SJSA1 (cell line): Measurements from ENCODE around the gene ANKS1B. TPM values are rescaled to one million over a fixed set of nuclear protein-coding genes. Genes with fewer than 3 reads are reported as not detected.
"Not testable (repeated sequence)": the region's sequence is repeated elsewhere in the genome, so short reads cannot be mapped to it uniquely, and the experiment has no call there.

ENCODE experiments used
- DNase-seq, 2 experiments: peaks; one replicate each; pipeline ENCODE4 v3.0.0-alpha.2; 2015 to 2020; ENCODE audit warnings: low spot score in 2 of 2, low read depth in 1 of 2
- H3K27ac ChIP-seq: fragments of 250-450 bp; sonication (Bioruptor Pico); 2 replicates; pipeline ENCODE4 v1.5.1; 2020; ENCODE audit warnings: mild to moderate bottlenecking, moderate library complexity
- H3K27me3 ChIP-seq: fragments of 250-450 bp; sonication (Bioruptor Pico); replicated peaks from 2 replicates; pipeline ENCODE4 v1.5.1; 2020; ENCODE audit warnings: mild to moderate bottlenecking, moderate library complexity
- H3K36me3 ChIP-seq: fragments of 250-450 bp; sonication (Bioruptor Pico); 2 replicates; pipeline ENCODE4 v1.5.1; 2020; ENCODE audit warnings: mild to moderate bottlenecking
- H3K4me1 ChIP-seq: fragments of 250-450 bp; sonication (Bioruptor Pico); replicated peaks from 2 replicates; pipeline ENCODE4 v1.6.1; 2021; ENCODE audit warnings: mild to moderate bottlenecking
- H3K4me3 ChIP-seq: fragments of 250-450 bp; sonication (Bioruptor Pico); 2 replicates; pipeline ENCODE4 v1.5.1; 2020; ENCODE audit warnings: mild to moderate bottlenecking
- H3K9me3 ChIP-seq: fragments of 250-450 bp; sonication (Bioruptor Pico); replicated peaks from 2 replicates; pipeline ENCODE4 v1.5.1; 2020; ENCODE audit warnings: mild to moderate bottlenecking
- total RNA-seq: library from RNA; depleted of rRNA; stranded (reverse); fragments of >200 nt; shearing (Covaris generic); gene quantifications from 2 replicates; pipeline ENCODE4 v1.2.3, GENCODE V29; 2014

Gene ANKS1B
- total RNA-seq, 1 experiment from 2014 or later, result not detected

GRCh38 chr12:99383258-99383657 lies 601.5 kb downstream of the ANKS1B start:
- no peaks in the 10 kb centered on the region for H3K4me1 ChIP-seq
- no peak overlapping the region for H3K4me3 ChIP-seq
- no peak for DNase-seq
- H3K9me3 ChIP-seq, result no peaks in the 10 kb centered on the region
- no peaks in the 10 kb centered on the region for H3K27me3 ChIP-seq
- H3K36me3 ChIP-seq, result no peaks in the 10 kb centered on the region
- H3K27ac ChIP-seq, result no peak overlapping the region

- Histone ChIP-seq H3K4me3 (no peak overlapping the region), H3K27me3 (no peaks in the 10 kb centered on the region), H3K36me3 (no peaks in the 10 kb centered on the region), H3K9me3 (no peaks in the 10 kb centered on the region), H3K4me1 (no peaks in the 10 kb centered on the region), H3K27ac (no peak overlapping the region)
- DNase-seq, result no peak
These were observed 602.7 kb downstream of the ANKS1B start for GRCh38 chr12:99381992-99382391.

- no peak for DNase-seq
- no peaks in the 10 kb centered on the region for H3K4me1 ChIP-seq
- H3K4me3 ChIP-seq, result no peak overlapping the region
- no peaks in the 10 kb centered on the region for H3K36me3 ChIP-seq
- no peaks in the 10 kb centered on the region for H3K27me3 ChIP-seq
- H3K9me3 ChIP-seq, result no peaks in the 10 kb centered on the region
- H3K27ac ChIP-seq, result no peak overlapping the region
These were observed 604.0 kb downstream of the ANKS1B start for GRCh38 chr12:99380701-99381100.

GRCh38 chr12:99374023-99374422 lies 610.7 kb downstream of the ANKS1B start:
- H3K27ac ChIP-seq, result no peak overlapping the region
- H3K27me3 ChIP-seq, result no peaks in the 10 kb centered on the region
- no peak for DNase-seq
- no peaks in the 10 kb centered on the region for H3K4me1 ChIP-seq
- H3K9me3 ChIP-seq, result no peaks in the 10 kb centered on the region
- H3K4me3 ChIP-seq, result no peak overlapping the region
- no peaks in the 10 kb centered on the region for H3K36me3 ChIP-seq

GRCh38 chr12:99372257-99372920 lies 612.3 kb downstream of the ANKS1B start:
- no peak for DNase-seq
- Histone ChIP-seq H3K4me3 (no peak overlapping the region), H3K4me1 (no peaks in the 10 kb centered on the region), H3K27ac (no peak overlapping the region), H3K36me3 (no peaks in the 10 kb centered on the region), H3K9me3 (no peaks in the 10 kb centered on the region), H3K27me3 (no peaks in the 10 kb centered on the region)

GRCh38 chr12:99370421-99371138 lies 614.2 kb downstream of the ANKS1B start:
- Histone ChIP-seq H3K4me1 (no peaks in the 10 kb centered on the region), H3K27me3 (no peaks in the 10 kb centered on the region), H3K9me3 (no peaks in the 10 kb centered on the region), H3K36me3 (no peaks in the 10 kb centered on the region), H3K4me3 (no peak overlapping the region), H3K27ac (no peak overlapping the region)
- DNase-seq, result no peak

GRCh38 chr12:99367181-99367580 lies 617.6 kb downstream of the ANKS1B start:
- Histone ChIP-seq H3K4me3 (no peak overlapping the region), H3K9me3 (no peaks in the 10 kb centered on the region), H3K27me3 (no peaks in the 10 kb centered on the region), H3K4me1 (no peaks in the 10 kb centered on the region), H3K27ac (no peak overlapping the region), H3K36me3 (no peaks in the 10 kb centered on the region)
- no peak for DNase-seq

GRCh38 chr12:99352269-99352668 lies 632.5 kb downstream of the ANKS1B start:
- DNase-seq, result no peak
- Histone ChIP-seq H3K36me3 (no peaks in the 10 kb centered on the region), H3K27me3 (no peaks in the 10 kb centered on the region), H3K4me3 (no peak overlapping the region), H3K4me1 (no peaks in the 10 kb centered on the region), H3K27ac (no peak overlapping the region), H3K9me3 (no peaks in the 10 kb centered on the region)

- Histone ChIP-seq H3K27ac (no peak overlapping the region), H3K27me3 (no peaks in the 10 kb centered on the region), H3K4me3 (no peak overlapping the region), H3K9me3 (no peaks in the 10 kb centered on the region), H3K4me1 (no peaks in the 10 kb centered on the region), H3K36me3 (no peaks in the 10 kb centered on the region)
- DNase-seq, result no peak
These were observed 640.8 kb downstream of the ANKS1B start for GRCh38 chr12:99343960-99344359.

GRCh38 chr12:99339663-99340062 lies 645.1 kb downstream of the ANKS1B start:
- DNase-seq, result no peak
- H3K27ac ChIP-seq, result no peak overlapping the region
- H3K27me3 ChIP-seq, result no peaks in the 10 kb centered on the region
- H3K4me1 ChIP-seq, result no peaks in the 10 kb centered on the region
- no peaks in the 10 kb centered on the region for H3K36me3 ChIP-seq
- H3K9me3 ChIP-seq, result no peaks in the 10 kb centered on the region
- H3K4me3 ChIP-seq, result no peak overlapping the region

- no peaks in the 10 kb centered on the region for H3K4me1 ChIP-seq
- no peak for DNase-seq
- no peak overlapping the region for H3K4me3 ChIP-seq
- no peaks in the 10 kb centered on the region for H3K27me3 ChIP-seq
- no peaks in the 10 kb centered on the region for H3K9me3 ChIP-seq
- H3K27ac ChIP-seq, result no peak overlapping the region
- no peaks in the 10 kb centered on the region for H3K36me3 ChIP-seq
These were observed 650.3 kb downstream of the ANKS1B start for GRCh38 chr12:99334285-99335056.

GRCh38 chr12:99332936-99333591 lies 651.7 kb downstream of the ANKS1B start:
- no peaks in the 10 kb centered on the region for H3K9me3 ChIP-seq
- DNase-seq, result no peak
- no peaks in the 10 kb centered on the region for H3K36me3 ChIP-seq
- no peaks in the 10 kb centered on the region for H3K27me3 ChIP-seq
- H3K27ac ChIP-seq, result no peak overlapping the region
- no peaks in the 10 kb centered on the region for H3K4me1 ChIP-seq
- H3K4me3 ChIP-seq, result no peak overlapping the region

GRCh38 chr12:99330216-99330615 lies 654.5 kb downstream of the ANKS1B start:
- Histone ChIP-seq H3K4me1 (no peaks in the 10 kb centered on the region), H3K36me3 (no peaks in the 10 kb centered on the region), H3K27ac (no peak overlapping the region), H3K4me3 (no peak overlapping the region), H3K9me3 (no peaks in the 10 kb centered on the region), H3K27me3 (no peaks in the 10 kb centered on the region)
- no peak for DNase-seq

GRCh38 chr12:99321210-99321609 lies 663.5 kb downstream of the ANKS1B start:
- H3K4me3 ChIP-seq, H3K27me3 ChIP-seq, H3K27ac ChIP-seq, DNase-seq, H3K36me3 ChIP-seq, H3K4me1 ChIP-seq, H3K9me3 ChIP-seq: not testable (repeated sequence)
